SHP77 (cell line): ENCODE measurements around the gene MAGI2.
A peak's percentile ranks its signal among the peaks of the same experiment; 100 is the strongest.

Experiments
- DNase-seq, 2 experiments: peaks; one replicate each; lab custom pipeline; 2025; lab: John Stamatoyannopoulos, UW

Gene MAGI2

GRCh38 chr7:79453558-79454360 lies at the start of gene MAGI2:
TSS of gene MAGI2 (minus strand) at chr7:79453667. CDS start at chr7:79453320, 347 bp downstream.
- DNase-seq: no peak

GRCh38 chr7:79502151-79502550 lies 48.7 kb upstream of the MAGI2 start:
- DNase-seq: no peak

DNA sequence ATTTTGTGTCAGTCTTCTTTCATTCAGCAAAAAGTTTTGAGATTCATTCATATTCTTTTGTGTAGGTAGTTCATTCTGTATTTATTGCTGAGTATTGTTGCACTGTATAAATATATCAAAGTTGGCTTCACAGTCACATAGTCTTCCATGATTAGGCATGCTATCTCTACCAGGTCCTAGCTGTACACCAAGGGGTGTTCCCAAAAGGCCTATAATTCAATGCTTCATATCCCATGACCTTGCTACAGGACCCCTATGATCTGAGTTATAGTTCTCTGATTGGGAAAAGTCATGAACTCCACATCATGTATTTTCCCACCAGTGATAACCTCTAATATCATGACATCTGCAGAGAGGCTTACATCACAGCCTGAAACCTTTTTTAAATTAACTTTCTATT lies 47.3 kb upstream of the MAGI2 start:
- DNase-seq: no peak

- DNase-seq: no peak
These were observed 44.3 kb upstream of the MAGI2 start for GRCh38 chr7:79497728-79498127.

DNA sequence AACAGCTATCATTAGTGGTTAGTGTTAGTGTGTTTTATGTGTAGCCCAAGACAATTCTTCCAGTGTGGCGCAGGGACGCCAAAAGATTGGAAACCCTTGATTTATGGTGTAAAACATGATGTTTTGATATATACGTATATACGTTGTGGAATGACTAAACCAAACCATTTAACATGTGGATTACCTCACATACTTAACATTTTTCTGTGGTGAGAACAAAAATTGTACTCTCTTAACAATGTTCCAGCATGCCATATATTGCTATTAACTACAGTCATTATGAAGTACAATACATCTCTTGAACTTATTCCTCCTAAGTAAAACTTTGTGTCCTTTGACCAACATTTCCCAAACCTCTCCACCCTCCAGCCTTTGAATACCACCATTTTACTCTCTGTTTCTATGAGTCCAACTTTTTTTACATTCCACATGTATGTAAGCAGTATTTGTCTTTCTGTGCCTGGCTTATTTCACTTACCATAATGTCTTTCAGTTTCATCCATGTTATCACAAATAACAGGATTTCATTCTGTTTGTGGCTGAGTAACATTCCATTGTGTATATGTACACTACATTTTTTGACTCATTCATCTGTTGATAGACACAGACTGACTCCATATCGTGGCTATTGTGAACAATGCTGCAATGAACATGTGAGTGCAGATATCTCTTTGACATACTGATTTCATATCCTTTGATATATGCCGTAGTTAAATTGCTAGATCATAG lies 42.2 kb upstream of the MAGI2 start:
- no peak for DNase-seq

DNA sequence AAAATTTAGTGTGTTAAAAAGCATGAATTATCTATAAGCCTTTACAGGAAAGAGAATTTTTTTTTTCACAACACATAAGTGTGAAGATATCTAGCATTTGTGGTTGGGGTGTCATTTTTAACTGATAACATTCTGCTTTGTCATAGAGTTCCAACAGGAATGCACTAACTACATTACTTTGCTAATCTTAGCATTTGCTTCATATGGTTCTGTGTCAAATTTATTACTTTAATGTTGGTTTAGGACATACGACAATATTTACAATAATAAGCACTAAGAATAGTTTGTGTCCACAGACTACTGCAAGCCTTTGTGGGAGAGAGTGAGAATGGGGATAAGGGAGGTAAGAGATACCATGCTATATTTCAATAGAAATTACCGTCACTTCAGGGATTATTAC lies 40.6 kb upstream of the MAGI2 start:
- no peak for DNase-seq

GRCh38 chr7:79489371-79489770 lies 35.9 kb upstream of the MAGI2 start:
- DNase-seq: peak in 1 of 2 experiments; percentile 4

GRCh38 chr7:79478386-79478785 lies 24.9 kb upstream of the MAGI2 start:
- no peak for DNase-seq

GRCh38 chr7:79475455-79475854 lies 22.0 kb upstream of the MAGI2 start:
- DNase-seq: no peak

DNA sequence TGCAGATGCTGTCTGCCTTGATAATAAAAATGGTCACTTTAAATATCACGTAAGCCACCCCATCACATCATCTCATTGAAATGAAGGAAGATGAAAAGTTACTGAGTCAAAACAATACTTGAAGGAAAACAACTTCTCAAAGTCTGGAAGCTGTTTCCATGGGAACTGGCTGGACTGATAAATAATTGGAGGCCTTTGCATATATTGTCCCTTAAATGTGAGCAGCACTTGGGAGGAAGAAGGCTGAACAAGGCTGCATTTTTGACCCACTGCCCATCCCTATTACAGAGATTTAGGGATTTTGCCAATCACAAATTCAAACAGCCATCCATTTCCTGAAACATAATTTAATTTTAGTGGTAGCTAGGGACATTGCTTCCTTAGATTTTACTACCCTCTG lies 18.2 kb upstream of the MAGI2 start:
- DNase-seq: no peak

GRCh38 chr7:79471283-79471682 lies 17.8 kb upstream of the MAGI2 start:
- DNase-seq: no peak

DNA sequence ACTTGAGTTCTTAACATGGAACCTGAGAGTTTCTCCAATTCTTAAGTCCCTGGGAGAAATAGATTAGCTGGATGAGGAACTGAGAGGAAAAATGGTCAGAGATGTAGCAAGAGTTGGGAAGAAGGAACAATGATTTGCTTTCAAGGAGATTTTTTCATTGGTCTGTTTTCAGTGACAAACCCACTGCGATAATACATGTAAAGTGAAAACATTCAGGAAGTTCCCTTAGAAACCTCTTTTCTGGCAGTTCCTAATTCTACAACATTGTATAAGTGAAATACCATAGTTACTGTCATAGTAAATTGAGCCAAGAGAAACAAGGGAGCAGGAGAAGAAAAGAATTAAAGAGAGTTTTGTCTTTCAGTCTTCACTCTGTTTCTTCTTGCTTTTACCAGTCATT lies 12.1 kb upstream of the MAGI2 start:
- DNase-seq: no peak

DNA sequence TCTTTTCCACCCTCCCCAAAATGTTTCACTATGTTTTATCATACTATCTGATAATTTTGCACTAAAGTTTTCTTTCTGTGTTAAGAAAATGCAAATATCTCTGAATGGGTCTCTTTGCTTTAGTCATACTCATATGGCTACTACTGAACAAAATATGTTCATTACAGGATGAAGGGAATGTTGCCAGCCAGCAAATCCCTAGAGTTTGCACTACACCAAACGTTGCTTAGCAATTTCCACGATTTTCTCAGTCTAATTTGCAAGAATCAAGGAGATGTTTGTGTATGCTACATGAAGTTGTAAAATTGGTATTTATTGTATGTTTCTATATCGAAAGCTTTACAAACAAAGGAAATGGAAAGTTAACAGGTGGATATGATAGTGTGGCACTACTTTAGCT lies 10.6 kb upstream of the MAGI2 start:
- DNase-seq: no peak

DNA sequence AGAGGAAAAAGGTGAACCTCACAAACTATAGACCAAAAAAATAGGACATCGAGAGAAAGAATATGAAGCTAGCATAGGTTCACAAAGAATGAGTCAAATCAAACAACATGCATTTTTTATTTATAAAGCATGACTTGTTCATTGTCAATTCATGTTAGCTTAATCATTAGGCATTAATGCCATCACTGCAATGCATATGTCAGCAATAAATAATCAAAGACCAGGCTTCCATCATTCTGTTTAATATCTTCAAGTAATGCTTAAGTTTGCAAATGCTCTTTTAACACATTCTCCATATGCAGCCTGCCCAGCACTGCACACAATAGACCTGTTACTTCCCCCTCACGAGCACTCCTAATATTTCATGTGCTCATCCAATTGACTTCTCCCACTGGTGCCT lies 8.9 kb upstream of the MAGI2 start:
- no peak for DNase-seq

GRCh38 chr7:79461660-79462059 lies 8.2 kb upstream of the MAGI2 start:
- DNase-seq: no peak

DNA sequence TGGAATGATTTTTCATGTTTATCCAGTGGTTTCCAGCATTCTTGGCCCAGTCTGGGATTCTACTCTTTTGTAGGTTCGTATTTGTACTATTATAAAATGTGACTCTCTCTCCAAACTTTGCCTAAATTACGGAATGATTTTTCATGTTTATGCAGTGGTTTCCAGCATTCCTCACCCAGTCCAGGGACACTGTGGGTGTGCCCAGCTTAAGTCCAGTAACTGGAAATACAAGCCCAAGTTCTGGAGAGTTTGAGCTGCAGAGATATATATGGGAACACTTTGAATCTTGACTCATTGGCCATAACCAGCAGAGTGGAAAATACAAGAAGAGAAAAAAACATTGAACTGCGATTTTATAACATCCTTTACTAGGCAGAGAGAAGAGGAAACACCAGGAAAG lies 5.9 kb upstream of the MAGI2 start:
- no peak for DNase-seq

DNA sequence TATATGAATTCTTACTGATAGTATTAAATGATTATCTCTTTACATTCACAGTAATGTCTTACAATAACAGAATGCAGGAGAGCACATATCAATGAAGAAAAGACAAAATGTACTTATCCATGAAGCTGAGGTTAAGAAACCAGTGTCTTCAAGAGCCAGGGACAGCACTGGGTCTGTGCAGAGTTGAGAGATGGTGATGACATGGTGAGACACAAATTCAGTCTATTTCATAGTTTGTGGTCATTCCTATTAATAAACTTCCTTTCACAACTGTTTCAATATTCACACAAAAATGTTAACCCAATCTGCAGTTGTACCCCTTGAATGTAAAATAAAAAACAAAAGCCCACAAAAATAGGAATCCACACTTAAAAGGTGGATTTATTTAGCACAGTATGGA lies 5.3 kb upstream of the MAGI2 start:
- no peak for DNase-seq

GRCh38 chr7:79455173-79455790 lies 1.8 kb upstream of the MAGI2 start:
- no peak for DNase-seq

GRCh38 chr7:79454361-79454960 lies 994 bp upstream of the MAGI2 start:
- no peak for DNase-seq

DNA sequence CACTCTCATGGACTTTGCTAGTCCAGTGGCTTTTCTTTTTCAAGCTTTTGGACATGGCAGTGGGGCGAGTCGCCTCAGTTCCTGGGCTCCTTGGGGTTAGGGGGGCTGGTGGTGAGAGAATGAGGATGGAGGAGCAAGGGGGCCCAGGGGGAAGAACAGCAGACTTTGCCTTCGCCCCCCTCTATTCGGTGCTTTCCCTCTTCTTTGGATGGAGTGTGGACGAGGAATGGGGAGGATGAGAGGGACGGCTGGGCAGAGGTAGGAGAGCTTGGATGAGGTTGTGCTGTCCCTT lies 255 bp downstream of the MAGI2 start:
- no peak for DNase-seq

DNA sequence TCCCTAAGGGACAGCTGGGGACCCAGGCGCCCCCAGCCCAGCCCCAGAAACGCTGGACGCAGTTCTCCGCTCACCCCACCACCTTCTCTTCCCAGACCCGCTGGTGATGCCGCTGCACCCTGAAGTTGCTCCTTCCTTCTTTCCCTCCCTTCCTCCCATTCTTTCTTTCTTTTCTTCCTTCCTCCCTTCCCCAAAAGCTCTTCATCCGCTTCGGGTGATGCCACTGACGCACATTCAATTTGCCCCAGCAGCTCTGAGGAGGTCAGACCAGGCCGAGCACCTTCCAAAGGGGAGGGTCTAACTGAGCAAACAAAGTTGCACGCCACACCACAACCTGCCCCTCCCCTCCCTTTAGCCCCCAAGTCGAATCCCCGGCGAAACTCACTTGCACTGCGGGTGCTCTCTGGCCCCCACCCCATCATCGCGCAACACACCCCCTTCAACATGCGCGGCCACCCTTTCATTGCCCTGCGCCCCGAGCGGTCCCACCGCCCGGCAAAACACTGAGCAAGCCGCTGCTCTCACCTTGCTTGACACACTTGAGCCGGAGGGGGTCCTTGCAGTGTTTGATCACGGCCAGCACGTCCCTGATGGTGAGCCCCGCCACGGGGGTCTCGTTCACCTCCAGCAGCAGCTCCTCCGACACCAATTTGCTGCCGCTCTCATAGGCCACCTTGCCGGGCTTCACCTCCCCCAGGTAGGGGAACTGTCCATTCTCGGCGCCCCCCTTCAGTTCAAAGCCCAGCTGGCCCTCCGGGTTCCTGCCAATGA lies 787 bp downstream of the MAGI2 start:
- DNase-seq: no peak

- DNase-seq: no peak
These were observed 1.4 kb downstream of the MAGI2 start for GRCh38 chr7:79452032-79452494.
